Occipital lobe (tissue), 3 donors: ENCODE data around the gene DDAH1. TPM values are rescaled to one million over a fixed set of nuclear protein-coding genes. Genes with fewer than 3 reads are reported as not detected.

Experiments used
- DNase-seq: peaks from one replicate; lab custom pipeline; 2025; lab: John Stamatoyannopoulos, UW
- small RNA-seq: library from RNA; depleted of rRNA; stranded (forward); fragments of <200 nt; gene quantifications from one replicate; pipeline ENCODE3, GENCODE V24; 2014
- total RNA-seq: library from RNA; depleted of rRNA; stranded (reverse); fragments of >200 nt; gene quantifications from one replicate; pipeline ENCODE4 v1.2.3, GENCODE V29; 2014

The DDAH1 gene
- total RNA-seq, 1 donor from 2014 or later = 37.3 TPM

DNA sequence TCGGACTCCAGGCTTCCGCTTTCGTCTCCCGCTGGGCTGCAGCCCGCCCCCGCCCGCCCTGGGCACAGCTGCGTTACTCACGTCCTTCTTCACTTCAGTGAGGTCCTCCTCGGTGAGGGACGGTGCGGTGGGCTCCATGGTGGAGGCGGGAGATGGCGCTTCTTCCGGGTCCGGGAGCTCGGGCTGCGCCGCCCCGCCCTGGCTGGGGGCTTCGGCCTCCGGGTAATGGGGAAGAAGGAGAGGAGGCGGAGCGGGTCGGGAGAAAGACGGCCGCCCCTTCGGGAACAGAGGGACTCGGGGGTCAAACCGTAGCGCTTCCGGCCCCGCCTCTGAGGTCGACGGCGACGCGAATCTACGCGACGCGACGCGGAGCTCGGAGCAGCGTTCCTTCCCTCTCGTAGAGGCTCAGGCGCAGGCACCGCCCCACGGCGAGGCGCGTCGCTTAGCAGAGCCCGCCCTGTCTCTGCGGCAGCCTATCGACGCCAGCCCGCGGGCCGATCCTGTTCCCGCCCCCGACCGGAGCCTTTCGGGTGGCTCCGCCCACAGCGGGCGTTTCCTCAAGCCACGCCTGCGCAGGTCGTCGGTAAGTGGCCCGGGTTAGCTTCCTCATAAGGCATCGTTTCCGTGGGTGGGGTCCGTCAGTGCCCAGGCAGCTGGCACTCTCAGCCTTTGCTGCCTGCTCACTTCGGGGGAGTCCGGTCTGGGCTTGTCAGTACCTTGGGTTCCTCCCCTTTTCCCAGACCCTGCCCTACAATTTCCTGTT, 188.6 kb downstream of the DDAH1 start, which contains the start of gene BCL10:
BCL10 (minus strand) TSS at position 418 of the 763 bp plus-strand sequence; CDS start at position 138, 280 bp downstream.
- DNase-seq = peak; percentile 98

DNA sequence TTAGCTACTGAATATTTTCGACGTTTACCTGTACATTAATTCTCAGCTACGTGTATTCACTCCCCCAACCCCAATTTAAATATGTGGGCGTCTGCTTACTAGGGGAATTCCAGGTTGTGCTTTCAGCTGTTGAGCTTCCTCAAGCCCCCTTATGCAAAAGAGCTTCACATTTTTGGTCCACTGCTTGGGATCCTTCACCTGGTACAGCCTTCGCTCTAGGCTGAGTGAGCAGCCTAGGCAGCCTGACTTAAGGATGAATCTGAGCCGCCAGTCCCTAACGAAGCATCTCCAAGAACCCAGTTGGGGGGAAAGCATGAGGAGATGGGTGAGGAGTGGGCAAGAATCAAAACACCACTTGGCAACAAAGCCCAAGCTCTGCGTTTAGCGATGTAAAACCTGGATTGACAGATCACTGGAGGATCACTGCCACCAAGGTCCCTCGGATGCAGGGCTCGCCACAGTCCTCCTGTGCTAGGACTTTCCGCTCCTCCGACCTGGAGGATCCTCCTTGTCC, 189.2 kb downstream of the DDAH1 start:
- no peak for DNase-seq

DNA sequence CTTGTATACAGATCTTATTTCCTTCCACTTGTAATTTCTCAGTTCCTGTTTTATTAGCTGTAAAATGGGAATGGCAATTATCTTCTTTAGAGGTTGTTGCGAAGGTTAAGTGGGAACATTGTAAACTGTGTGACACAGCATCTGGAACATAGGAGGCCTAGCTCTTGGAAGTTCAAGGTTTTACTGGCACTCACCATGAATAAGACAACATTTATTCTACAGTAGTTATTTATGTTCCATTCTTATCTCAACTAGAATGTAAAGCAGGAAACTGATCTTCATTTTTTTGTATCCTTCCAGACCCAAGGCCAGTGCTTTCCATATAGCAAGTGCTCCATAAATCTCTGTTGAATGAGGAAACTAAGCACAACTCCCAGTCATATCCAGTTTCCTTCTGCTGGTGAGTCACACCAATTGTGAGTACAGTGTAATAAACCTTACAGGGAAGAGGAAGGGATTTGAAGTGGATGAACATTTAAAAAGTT, 189.9 kb downstream of the DDAH1 start:
- DNase-seq = no peak

DNA sequence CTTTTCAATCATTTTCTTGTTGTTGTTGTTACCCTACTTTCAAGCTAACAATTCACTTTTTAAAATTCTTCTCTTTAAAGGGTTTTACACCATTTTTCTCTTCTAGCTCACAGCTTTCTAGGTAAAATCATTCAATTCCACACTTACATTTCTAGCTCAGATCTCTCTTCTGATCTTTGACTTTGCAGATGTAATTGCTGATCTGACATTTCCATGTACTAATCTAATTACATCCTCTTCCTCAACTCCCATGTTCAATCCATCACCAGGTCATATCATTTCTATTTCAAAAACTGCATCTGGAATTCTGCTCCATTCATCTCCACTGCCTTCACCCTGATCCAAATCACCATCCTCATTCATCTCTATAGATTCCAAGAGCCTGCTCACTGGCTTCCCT, 191.6 kb downstream of the DDAH1 start:
- DNase-seq = no peak

DNA sequence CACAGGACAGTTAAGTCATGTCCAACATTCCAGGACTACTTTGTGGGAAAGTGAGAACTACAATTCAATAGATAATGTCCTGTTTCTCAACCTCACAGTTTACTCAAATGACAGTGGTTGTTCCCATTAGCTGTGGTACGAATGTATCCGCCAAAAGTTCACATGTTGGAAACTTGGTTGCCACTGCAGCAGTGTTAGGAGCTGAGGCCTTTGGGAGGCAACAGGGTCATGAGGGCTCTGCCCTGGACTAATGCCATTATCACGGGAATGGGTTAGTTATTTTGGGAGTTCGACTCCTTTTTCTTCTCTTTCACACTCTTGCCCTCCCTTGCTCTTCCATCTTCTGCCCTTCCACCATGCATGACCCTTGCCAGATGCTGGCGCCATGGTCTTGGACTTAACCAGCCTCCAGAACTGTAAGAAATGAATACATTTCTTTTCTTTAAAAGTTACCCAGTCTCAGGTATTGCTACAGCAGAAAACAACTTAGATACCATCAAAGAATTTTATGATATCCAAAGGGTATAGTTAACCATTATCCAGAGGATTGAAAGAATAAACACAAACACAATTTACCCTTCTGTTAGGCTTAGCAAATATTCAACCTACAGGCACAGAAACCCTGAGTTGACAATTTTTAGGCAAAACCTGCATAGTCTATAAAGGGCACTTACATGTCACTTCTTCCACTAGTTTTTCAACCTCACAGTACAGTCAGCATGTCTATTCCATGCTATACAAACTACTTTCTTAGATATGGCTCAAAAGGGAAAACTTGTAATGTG, 196.0 kb downstream of the DDAH1 start:
- no peak for DNase-seq

Small RNA genes within 50 kb of the gene (small RNA-seq; reads per million reads assigned to genes)
- gene RF00019 = not detected

Other genes with a start within 250 kb of the DDAH1 start
- 21.5 TPM for gene C1orf52, start 205.5 kb downstream of the DDAH1 start, total RNA-seq
- 35.4 TPM for gene BCL10, start 188.5 kb downstream of the DDAH1 start, total RNA-seq
- gene CCN1, start 115.6 kb upstream of the DDAH1 start, total RNA-seq = 3.7 TPM
- gene ZNHIT6, start 243.3 kb upstream of the DDAH1 start, total RNA-seq = 12.8 TPM